ENCODE results near the gene TRMT44.
A peak's percentile ranks its signal among the peaks of the same experiment; 100 is the strongest.
"Not testable (repeated sequence)": the region's sequence is repeated elsewhere in the genome, so short reads cannot be mapped to it uniquely, and the experiment has no call there.

The TRMT44 gene

DNA sequence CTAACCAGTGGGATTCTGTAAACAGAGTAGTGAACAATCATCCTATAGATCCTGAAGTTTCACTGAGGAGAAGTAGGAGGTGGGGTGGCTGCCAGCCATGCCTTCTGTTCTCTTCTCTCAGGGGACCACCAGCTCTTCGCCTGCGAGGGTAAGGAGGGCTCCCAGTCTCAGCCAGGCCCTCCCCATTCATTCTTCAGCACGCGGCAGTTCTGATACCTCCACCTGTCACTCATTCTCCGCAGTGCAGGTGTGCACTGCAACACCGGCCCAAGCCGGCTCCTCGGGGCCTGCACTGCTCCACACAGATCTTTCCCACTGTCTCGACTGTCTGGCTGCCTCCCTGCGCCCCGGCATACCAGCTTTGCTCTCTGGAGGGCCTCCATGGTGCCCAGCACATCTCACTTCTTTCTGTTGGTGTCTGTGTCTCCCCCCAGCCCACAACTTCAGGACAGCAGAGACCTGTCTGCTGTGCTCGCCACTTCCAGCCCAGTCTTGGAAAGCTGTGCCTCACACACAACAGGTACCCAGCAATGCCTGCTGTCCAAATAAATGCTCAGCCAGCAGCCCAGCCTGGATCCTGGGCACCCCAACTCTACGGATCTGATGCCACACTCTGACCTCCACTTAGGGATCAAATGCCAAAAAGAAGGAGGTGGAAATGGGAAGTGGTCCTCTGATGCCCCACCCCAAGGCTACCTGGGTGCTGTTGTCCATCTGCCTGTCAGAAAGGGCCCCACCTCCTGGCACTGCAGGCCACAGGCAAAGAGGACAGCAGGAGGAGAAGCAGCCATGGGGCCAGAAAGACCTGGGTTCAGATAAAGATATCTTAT, 29.0 kb upstream of the TRMT44 start:
- H3K4me3 ChIP-seq (ENCODE audit: low read length): no peak overlapping the region
- H2AFZ ChIP-seq (ENCODE audit: low read depth, low read length): no peak overlapping the region
- no peaks in the 10 kb centered on the region for H3K27me3 ChIP-seq (ENCODE audit: insufficient read depth, low read length)
- no peaks in the 10 kb centered on the region for H3K9me3 ChIP-seq (ENCODE audit: low read length)
- H3K36me3 ChIP-seq (ENCODE audit: insufficient read depth, low read length): peaks cover 17% of the 10 kb centered on the region
- H3K4me1 ChIP-seq (ENCODE audit: insufficient read depth, low read length): no peaks in the 10 kb centered on the region

- Histone ChIP-seq H3K36me3 (ENCODE audit: insufficient read depth, low read length) (peaks cover 17% of the 10 kb centered on the region), H3K9me3 (ENCODE audit: low read length) (no peaks in the 10 kb centered on the region), H3K4me1 (ENCODE audit: insufficient read depth, low read length) (no peaks in the 10 kb centered on the region), H3K4me3 (ENCODE audit: low read length) (no peak overlapping the region), H3K27me3 (ENCODE audit: insufficient read depth, low read length) (no peaks in the 10 kb centered on the region), H2AFZ (ENCODE audit: low read depth, low read length) (no peak overlapping the region)
Observed at GRCh38 chr4:8412288-8412687, 28.3 kb upstream of the TRMT44 start.

DNA sequence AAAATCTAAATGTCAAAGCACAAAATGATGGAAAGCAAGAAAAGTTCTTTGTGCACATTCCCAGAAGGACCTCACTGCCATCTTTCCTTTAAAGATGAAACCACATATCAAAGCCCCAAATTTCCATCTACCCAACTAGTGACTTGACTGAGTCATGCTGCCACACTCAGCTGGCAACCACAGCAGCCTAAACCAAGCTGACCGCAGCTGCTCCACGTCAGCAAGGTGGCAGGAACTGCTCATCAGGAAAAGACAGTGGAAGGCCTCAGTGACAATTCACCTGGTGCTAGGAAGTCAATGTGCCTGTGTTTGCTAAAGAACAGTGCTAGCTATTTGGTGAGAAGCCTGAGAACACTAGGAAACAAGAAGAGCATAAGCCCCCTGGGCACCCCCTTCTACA, 26.2 kb upstream of the TRMT44 start:
- peaks cover 11% of the 10 kb centered on the region for H3K36me3 ChIP-seq (ENCODE audit: insufficient read depth, low read length)
- H2AFZ ChIP-seq (ENCODE audit: low read depth, low read length): no peak overlapping the region
- no peaks in the 10 kb centered on the region for H3K4me1 ChIP-seq (ENCODE audit: insufficient read depth, low read length)
- no peak overlapping the region for H3K4me3 ChIP-seq (ENCODE audit: low read length)
- H3K9me3 ChIP-seq (ENCODE audit: low read length): no peaks in the 10 kb centered on the region
- H3K27me3 ChIP-seq (ENCODE audit: insufficient read depth, low read length): no peaks in the 10 kb centered on the region

GRCh38 chr4:8417071-8417614, 23.4 kb upstream of the TRMT44 start:
- no peak overlapping the region for H3K4me3 ChIP-seq (ENCODE audit: low read length)
- no peaks in the 10 kb centered on the region for H3K4me1 ChIP-seq (ENCODE audit: insufficient read depth, low read length)
- H3K9me3 ChIP-seq (ENCODE audit: low read length): no peaks in the 10 kb centered on the region
- H3K27me3 ChIP-seq (ENCODE audit: insufficient read depth, low read length): no peaks in the 10 kb centered on the region
- H2AFZ ChIP-seq (ENCODE audit: low read depth, low read length): no peak overlapping the region
- H3K36me3 ChIP-seq (ENCODE audit: insufficient read depth, low read length): peaks cover 7% of the 10 kb centered on the region

GRCh38 chr4:8419222-8420041, 21.1 kb upstream of the TRMT44 start:
- Histone ChIP-seq H3K27me3 (ENCODE audit: insufficient read depth, low read length) (no peaks in the 10 kb centered on the region), H2AFZ (ENCODE audit: low read depth, low read length) (no peak overlapping the region), H3K9me3 (ENCODE audit: low read length) (no peaks in the 10 kb centered on the region), H3K4me1 (ENCODE audit: insufficient read depth, low read length) (no peaks in the 10 kb centered on the region), H3K36me3 (ENCODE audit: insufficient read depth, low read length) (peaks cover 3% of the 10 kb centered on the region), H3K4me3 (ENCODE audit: low read length) (no peak overlapping the region)

DNA sequence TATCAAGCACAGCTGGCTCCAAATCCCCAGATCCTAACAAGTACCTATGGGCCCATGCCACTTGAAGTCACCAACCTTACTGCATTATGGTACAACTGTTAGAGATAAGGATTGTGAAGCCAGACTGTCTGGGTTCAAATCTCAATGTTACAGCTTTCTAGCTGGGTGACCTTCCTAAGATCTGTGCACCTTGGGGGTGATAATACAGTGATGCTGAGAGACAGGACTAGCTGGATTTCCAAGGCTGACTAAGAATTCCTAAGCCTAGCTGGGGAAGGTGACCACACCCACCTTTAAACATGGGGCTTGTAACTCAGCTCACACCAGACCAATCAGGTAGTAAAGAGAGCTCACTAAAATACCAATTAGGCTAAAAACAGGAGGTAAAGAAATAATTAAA, 20.4 kb upstream of the TRMT44 start:
- not testable (repeated sequence) for H3K4me3 ChIP-seq (ENCODE audit: low read length); H2AFZ ChIP-seq (ENCODE audit: low read depth, low read length); H3K4me1 ChIP-seq (ENCODE audit: insufficient read depth, low read length); H3K27me3 ChIP-seq (ENCODE audit: insufficient read depth, low read length); H3K36me3 ChIP-seq (ENCODE audit: insufficient read depth, low read length); H3K9me3 ChIP-seq (ENCODE audit: low read length)

DNA sequence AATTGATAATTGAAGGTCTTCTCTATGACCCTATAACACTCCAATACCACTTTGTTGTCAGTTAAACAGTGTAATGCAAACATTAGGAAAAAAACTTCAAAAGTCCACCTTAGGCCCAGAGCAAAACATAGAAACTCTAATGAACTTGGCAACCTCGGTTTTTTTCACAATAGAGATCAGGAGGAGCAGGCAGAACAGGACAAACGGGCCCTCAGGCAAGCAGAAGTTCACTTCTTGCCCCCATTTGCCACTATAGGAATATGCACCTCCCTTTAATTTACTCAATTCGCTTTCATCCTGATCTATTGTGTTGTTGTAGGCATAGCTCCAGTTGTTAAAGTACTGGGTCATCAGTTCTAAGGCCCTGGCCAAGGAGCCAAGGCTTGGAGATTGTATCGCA, 18.2 kb upstream of the TRMT44 start:
- H3K36me3 ChIP-seq (ENCODE audit: insufficient read depth, low read length): no peaks in the 10 kb centered on the region
- no peak overlapping the region for H3K4me3 ChIP-seq (ENCODE audit: low read length)
- H3K4me1 ChIP-seq (ENCODE audit: insufficient read depth, low read length): no peaks in the 10 kb centered on the region
- no peak overlapping the region for H2AFZ ChIP-seq (ENCODE audit: low read depth, low read length)
- H3K9me3 ChIP-seq (ENCODE audit: low read length): no peaks in the 10 kb centered on the region
- no peaks in the 10 kb centered on the region for H3K27me3 ChIP-seq (ENCODE audit: insufficient read depth, low read length)

DNA sequence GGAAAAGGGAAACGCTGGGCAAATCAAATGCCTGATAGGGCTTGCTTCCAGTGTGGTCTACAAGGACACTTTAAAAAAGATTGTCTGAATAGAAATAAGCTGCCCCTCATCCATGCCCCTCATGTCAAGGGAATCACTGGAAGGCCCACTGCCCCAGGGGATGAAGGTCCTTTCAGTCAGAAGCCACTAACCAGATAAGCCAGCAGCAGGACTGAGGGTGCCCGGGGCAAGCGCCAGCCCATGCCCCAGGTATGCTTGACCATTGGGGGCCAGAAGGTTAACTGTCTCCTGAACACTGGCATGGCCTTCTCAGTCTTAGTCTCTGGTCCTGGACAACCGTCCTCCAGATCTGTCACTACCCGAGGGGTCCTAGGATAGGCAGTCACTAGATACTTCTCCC, 17.8 kb upstream of the TRMT44 start:
- Histone ChIP-seq H3K4me3 (ENCODE audit: low read length) (no peak overlapping the region), H3K9me3 (ENCODE audit: low read length) (no peaks in the 10 kb centered on the region), H3K4me1 (ENCODE audit: insufficient read depth, low read length) (peaks cover 3% of the 10 kb centered on the region), H2AFZ (ENCODE audit: low read depth, low read length) (no peak overlapping the region), H3K36me3 (ENCODE audit: insufficient read depth, low read length) (no peaks in the 10 kb centered on the region), H3K27me3 (ENCODE audit: insufficient read depth, low read length) (no peaks in the 10 kb centered on the region)

DNA sequence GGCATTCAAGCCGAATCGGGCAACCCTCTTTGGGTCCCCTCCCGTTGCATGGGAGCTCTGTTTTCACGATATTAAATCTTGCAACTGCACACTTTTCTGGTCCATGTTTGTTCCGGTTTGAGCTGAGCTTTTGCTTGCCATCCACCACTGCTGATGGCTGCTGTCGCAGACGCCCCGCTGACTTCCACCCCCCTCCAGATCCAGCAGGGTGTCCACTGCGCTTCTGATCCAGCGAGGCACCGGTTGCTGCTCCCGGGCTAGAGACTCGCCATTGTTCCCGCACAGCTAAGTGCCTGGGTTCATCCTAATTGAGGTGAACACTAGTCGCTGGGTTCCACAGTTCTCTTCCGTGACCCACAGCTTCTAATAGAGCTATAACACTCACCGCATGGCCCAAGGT, 13.3 kb upstream of the TRMT44 start:
- no peaks in the 10 kb centered on the region for H3K9me3 ChIP-seq (ENCODE audit: low read length)
- no peaks in the 10 kb centered on the region for H3K36me3 ChIP-seq (ENCODE audit: insufficient read depth, low read length)
- H3K4me3 ChIP-seq (ENCODE audit: low read length): peak overlapping the region; percentile 93
- no peaks in the 10 kb centered on the region for H3K27me3 ChIP-seq (ENCODE audit: insufficient read depth, low read length)
- peaks cover 3% of the 10 kb centered on the region for H3K4me1 ChIP-seq (ENCODE audit: insufficient read depth, low read length)
- H2AFZ ChIP-seq (ENCODE audit: low read depth, low read length): no peak overlapping the region

- H3K4me3 ChIP-seq (ENCODE audit: low read length): peak overlapping the region; percentile 93
- no peaks in the 10 kb centered on the region for H3K36me3 ChIP-seq (ENCODE audit: insufficient read depth, low read length)
- no peaks in the 10 kb centered on the region for H3K27me3 ChIP-seq (ENCODE audit: insufficient read depth, low read length)
- no peaks in the 10 kb centered on the region for H3K9me3 ChIP-seq (ENCODE audit: low read length)
- peaks cover 3% of the 10 kb centered on the region for H3K4me1 ChIP-seq (ENCODE audit: insufficient read depth, low read length)
- peak overlapping the region; percentile 13 for H2AFZ ChIP-seq (ENCODE audit: low read depth, low read length)
Observed at GRCh38 chr4:8427761-8428287, 12.8 kb upstream of the TRMT44 start.

DNA sequence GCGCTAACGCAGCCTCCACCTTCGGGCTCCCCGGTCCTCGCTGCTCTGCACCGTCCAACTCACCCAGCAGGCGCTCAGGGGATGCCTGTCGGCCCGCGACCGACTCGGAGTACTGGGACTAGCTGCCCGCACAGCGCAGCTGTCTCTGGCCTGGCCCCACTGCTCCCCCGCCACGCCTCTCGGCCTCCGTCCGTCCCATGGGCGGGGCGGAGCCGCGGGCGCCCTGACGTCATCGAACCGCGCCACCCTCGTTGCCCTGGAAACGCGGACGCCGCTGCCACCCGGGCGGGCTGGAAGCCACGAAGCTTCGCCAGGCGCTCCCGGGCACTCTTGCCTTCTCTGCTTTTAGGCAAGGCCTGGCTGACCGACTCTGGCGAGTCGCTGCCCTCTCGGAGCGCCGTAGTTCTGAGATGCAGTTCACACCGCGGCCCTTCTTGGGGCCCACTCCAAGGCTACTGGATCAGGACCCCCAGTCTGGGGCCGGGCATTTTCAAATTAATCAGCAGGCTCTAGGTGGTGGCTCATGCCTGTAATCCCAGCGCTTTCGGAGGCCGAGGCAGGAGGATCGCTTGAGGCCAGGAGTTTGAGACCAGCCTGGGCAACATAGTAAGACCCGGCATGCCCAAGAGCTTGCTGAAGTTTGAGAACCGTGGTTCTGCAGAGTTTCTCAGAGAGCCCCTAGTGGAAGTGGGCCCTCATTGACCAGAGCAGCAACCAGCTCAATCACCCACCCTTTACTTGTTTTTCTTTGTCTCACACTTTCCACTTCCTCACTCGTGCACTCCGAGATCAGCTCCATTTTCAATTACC, 12.1 kb upstream of the TRMT44 start:
- peak overlapping the region; percentile 13 for H2AFZ ChIP-seq (ENCODE audit: low read depth, low read length)
- H3K4me3 ChIP-seq (ENCODE audit: low read length): peak overlapping the region; percentile 93
- H3K27me3 ChIP-seq (ENCODE audit: insufficient read depth, low read length): no peaks in the 10 kb centered on the region
- no peaks in the 10 kb centered on the region for H3K36me3 ChIP-seq (ENCODE audit: insufficient read depth, low read length)
- peaks cover 3% of the 10 kb centered on the region for H3K4me1 ChIP-seq (ENCODE audit: insufficient read depth, low read length)
- no peaks in the 10 kb centered on the region for H3K9me3 ChIP-seq (ENCODE audit: low read length)

DNA sequence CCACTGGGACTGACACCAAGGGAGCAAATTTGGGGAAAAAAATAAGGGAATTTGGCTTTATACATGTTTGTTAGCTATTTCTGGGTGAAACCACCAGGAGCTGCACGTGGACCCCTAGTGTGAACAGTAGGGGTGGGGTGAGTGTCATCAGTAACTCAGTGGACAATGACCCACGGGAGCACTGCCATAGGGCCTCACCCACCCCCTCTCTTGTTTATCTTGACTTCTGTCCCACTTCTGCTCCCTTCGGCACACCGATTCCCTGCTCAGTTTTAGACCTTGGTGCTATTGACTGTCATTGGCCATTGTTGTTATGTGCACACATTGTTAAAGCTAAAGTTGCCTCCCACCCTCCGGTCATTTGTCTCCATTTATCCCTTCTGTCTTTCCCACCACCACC, 9.0 kb upstream of the TRMT44 start:
- Histone ChIP-seq H3K36me3 (ENCODE audit: insufficient read depth, low read length) (no peaks in the 10 kb centered on the region), H3K27me3 (ENCODE audit: insufficient read depth, low read length) (no peaks in the 10 kb centered on the region), H2AFZ (ENCODE audit: low read depth, low read length) (no peak overlapping the region), H3K4me3 (ENCODE audit: low read length) (no peak overlapping the region), H3K4me1 (ENCODE audit: insufficient read depth, low read length) (peaks cover 3% of the 10 kb centered on the region), H3K9me3 (ENCODE audit: low read length) (no peaks in the 10 kb centered on the region)
